Prostate gland (tissue), 2 donors: ENCODE results near the gene ANKMY2.

ENCODE experiments used
- CTCF ChIP-seq, 4 experiments: fragments of 200-600 bp in 2 of 4; fragments of 450-650 bp in 2 of 4; sonication (generic) in 2 of 4; IDR thresholded peaks; 1 replicate in 3 of 4; 2 replicates in 1 of 4; pipeline ENCODE4 v1.5.1; 2016 to 2019; ENCODE audit warnings: antibody characterized with exemption in 4 of 4, mild to moderate bottlenecking in 2 of 4, moderate library complexity in 2 of 4
- POLR2A ChIP-seq: fragments of 450-650 bp; IDR thresholded peaks from one replicate; pipeline ENCODE4 v1.6.1; 2016; ENCODE audit warnings: antibody characterized with exemption, mild to moderate bottlenecking

- no peak for TF ChIP-seq CTCF (IDR thresholded peaks at IDR 0.05)
- no peak for TF ChIP-seq POLR2A
Measured at GRCh38 chr7:16564023-16564380, 81.6 kb downstream of the ANKMY2 start.
